ENCODE results near the gene TLE7.

- TF ChIP-seq POLR2A (IDR thresholded peaks at IDR 0.05; ENCODE audit: low read depth) (no peak), CTCF (IDR thresholded peaks at IDR 0.05) (no peak), EP300 (IDR thresholded peaks at IDR 0.05) (no peak), POLR2AphosphoS5 (IDR thresholded peaks at IDR 0.05) (no peak)
Measured at GRCh38 chr16:71472931-71473330, 31.1 kb upstream of the TLE7 start.

Data from esophagus muscularis mucosa (tissue), 4 donors.